Trophoblast cell (in vitro differentiated cells and primary cell): ENCODE results near the gene HRH1.
"Not testable (repeated sequence)": the region's sequence is repeated elsewhere in the genome, so short reads cannot be mapped to it uniquely, and the experiment has no call there.

Experiments
- DNase-seq, 2 donors: peaks; one replicate each; pipeline ENCODE4 v3.0.0-alpha.2; 2016
- H2AFZ ChIP-seq: 2 replicates; pipeline ENCODE4 v1.6.1; 2013; ENCODE audit warnings: low read length, moderate library complexity, mild to moderate bottlenecking; ENCODE audit not compliant: insufficient read depth, poor library complexity
- H2AK5ac ChIP-seq: 2 replicates; pipeline ENCODE4 v1.6.1; 2013; ENCODE audit warnings: mild to moderate bottlenecking, low read length
- H2BK120ac ChIP-seq: 2 replicates; pipeline ENCODE4 v1.6.1; 2013; ENCODE audit warnings: low read length, mild to moderate bottlenecking, moderate library complexity; ENCODE audit not compliant: insufficient read depth, poor library complexity
- H2BK12ac ChIP-seq: 2 replicates; pipeline ENCODE4 v1.6.1; 2013; ENCODE audit warnings: mild to moderate bottlenecking, low read length, moderate library complexity
- H2BK5ac ChIP-seq: 2 replicates; pipeline ENCODE4 v1.6.1; 2013; ENCODE audit warnings: low read length, low read depth, moderate library complexity, mild to moderate bottlenecking; ENCODE audit not compliant: poor library complexity
- H3K14ac ChIP-seq: 2 replicates; pipeline ENCODE4 v1.6.1; 2013; ENCODE audit warnings: mild to moderate bottlenecking, low read length
- H3K18ac ChIP-seq: 2 replicates; pipeline ENCODE4 v1.6.1; 2013; ENCODE audit warnings: mild to moderate bottlenecking, low read length
- H3K23ac ChIP-seq: 2 replicates; pipeline ENCODE4 v1.6.1; 2013; ENCODE audit warnings: low read length
- H3K27ac ChIP-seq: 2 replicates; pipeline ENCODE4 v1.5.1; 2013; ENCODE audit warnings: low read depth, mild to moderate bottlenecking, inconsistent platforms, low read length, moderate library complexity
- H3K27me3 ChIP-seq: 2 replicates; pipeline ENCODE4 v1.6.1; 2013; ENCODE audit warnings: inconsistent platforms, mild to moderate bottlenecking, low read length, moderate library complexity; ENCODE audit not compliant: insufficient read depth
- H3K36me3 ChIP-seq, 2 experiments: 1 replicate in 1 of 2; 2 replicates in 1 of 2; pipeline ENCODE4 v1.6.1; 2013; ENCODE audit warnings: low read length in 2 of 2, mild to moderate bottlenecking in 2 of 2, moderate library complexity in 1 of 2; ENCODE audit not compliant: insufficient read depth in 2 of 2, control insufficient read depth in 1 of 2
- H3K4ac ChIP-seq: 2 replicates; pipeline ENCODE4 v1.6.1; 2013; ENCODE audit warnings: low read depth, mild to moderate bottlenecking, low read length, moderate library complexity
- H3K4me1 ChIP-seq, 2 experiments: 1 replicate in 1 of 2; 2 replicates in 1 of 2; pipeline ENCODE4 v1.6.1; 2013; ENCODE audit warnings: low read length in 2 of 2, mild to moderate bottlenecking in 2 of 2, moderate library complexity in 1 of 2; ENCODE audit not compliant: insufficient read depth in 2 of 2, control insufficient read depth in 1 of 2
- H3K4me2 ChIP-seq: 2 replicates; pipeline ENCODE4 v1.6.1; 2013; ENCODE audit warnings: inconsistent platforms, mild to moderate bottlenecking, low read length, moderate library complexity
- H3K4me3 ChIP-seq: 2 replicates; pipeline ENCODE4 v1.5.1; 2013; ENCODE audit warnings: mild to moderate bottlenecking, low read depth, low read length, inconsistent platforms
- H3K79me1 ChIP-seq: one replicate; pipeline ENCODE4 v1.6.1; 2013; ENCODE audit warnings: low read length
- H3K79me2 ChIP-seq: 2 replicates; pipeline ENCODE4 v1.6.1; 2013; ENCODE audit warnings: low read length, mild to moderate bottlenecking; ENCODE audit not compliant: control insufficient read depth, insufficient read depth, poor library complexity
- H3K9ac ChIP-seq: 2 replicates; pipeline ENCODE4 v1.6.1; 2013; ENCODE audit warnings: mild to moderate bottlenecking, low read length
- H3K9me3 ChIP-seq: 2 replicates; pipeline ENCODE4 v1.6.1; 2013; ENCODE audit warnings: low read depth, mild to moderate bottlenecking, control low read depth, inconsistent platforms, low read length; ENCODE audit not compliant: insufficient read depth
- H4K12ac ChIP-seq: 2 replicates; pipeline ENCODE4 v1.6.1; 2013; ENCODE audit warnings: low read depth, mild to moderate bottlenecking, low read length, moderate library complexity
- H4K8ac ChIP-seq: 2 replicates; pipeline ENCODE4 v1.6.1; 2013; ENCODE audit warnings: low read depth, mild to moderate bottlenecking, low read length, moderate library complexity
- H4K91ac ChIP-seq: one replicate; pipeline ENCODE4 v1.6.1; 2013; ENCODE audit warnings: low read depth, mild to moderate bottlenecking, low read length, moderate library complexity
- WGBS: extraction: QIAGEN DNeasy Blood & Tissue Kit; methylation state at CpG from one replicate; pipeline ENCODE4 v1.1.7; 2013; ENCODE audit warnings: missing lambda C conversion rate; ENCODE audit not compliant: insufficient read length, insufficient coverage; ENCODE audit errors: extremely low coverage; 5-methylcytosine and 5-hydroxymethylcytosine counted together

Gene HRH1

DNA sequence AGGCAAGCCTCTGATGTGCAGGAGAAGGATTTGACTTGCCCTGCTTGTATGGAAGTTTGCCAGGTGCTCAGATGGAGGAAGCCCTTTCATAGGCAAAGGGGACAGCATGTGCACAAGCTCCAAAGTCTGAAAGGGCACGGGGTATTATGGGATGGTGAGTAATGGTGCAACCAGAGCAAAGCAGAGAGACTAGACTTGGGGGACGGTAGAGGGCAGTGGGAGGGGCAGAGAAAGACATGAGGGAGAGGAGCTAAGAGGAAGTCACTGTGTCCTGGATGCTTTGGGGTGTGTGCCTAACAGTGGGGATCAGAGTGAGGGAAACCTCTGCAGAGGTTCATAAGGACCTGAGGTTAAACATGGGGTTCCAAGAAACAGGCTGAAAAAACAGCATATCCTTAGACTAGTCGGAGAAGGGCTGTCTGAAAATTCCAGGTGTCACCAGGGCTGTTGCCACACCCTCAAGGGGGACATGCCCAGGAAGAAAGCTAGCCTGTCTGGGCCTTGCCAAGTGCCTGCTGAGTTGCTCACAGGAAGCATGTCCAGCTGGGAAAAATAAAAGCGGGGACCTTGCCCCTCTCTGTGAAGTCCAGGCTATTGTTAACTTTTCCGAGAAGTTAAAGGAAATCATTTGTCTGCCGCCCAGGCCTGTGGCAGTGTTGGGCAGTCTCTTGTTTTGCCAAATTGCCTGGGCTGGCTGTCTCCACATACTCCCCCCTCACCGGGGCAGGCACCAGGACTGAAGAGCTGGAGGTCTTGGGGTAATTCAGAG is 47.1 kb downstream of the HRH1 start:
- Histone ChIP-seq H3K4ac (no peak overlapping the region), H3K36me3 (no peaks in the 10 kb centered on the region), H3K4me1 (peaks cover 0 to 4% of the 10 kb centered on the region in 2 experiments), H3K18ac (no peak overlapping the region), H3K79me2 (no peaks in the 10 kb centered on the region), H2BK5ac (no peak overlapping the region), H3K23ac (no peak overlapping the region), H4K12ac (no peak overlapping the region), H4K8ac (no peak overlapping the region), H3K9ac (no peak overlapping the region), H3K4me3 (no peak overlapping the region), H3K9me3 (peaks cover 2% of the 10 kb centered on the region), H2AFZ (no peak overlapping the region), H2AK5ac (no peak overlapping the region), H3K27ac (no peak overlapping the region), H3K14ac (no peak overlapping the region), H4K91ac (no peak overlapping the region), H2BK120ac (no peak overlapping the region), H3K4me2 (no peak overlapping the region), H2BK12ac (no peak overlapping the region), H3K79me1 (no peaks in the 10 kb centered on the region), H3K27me3 (no peaks in the 10 kb centered on the region)
- DNase-seq = no peak
- whole genome bisulfite sequencing = no CpG with 5 or more reads among the region's 7 CpGs

DNA sequence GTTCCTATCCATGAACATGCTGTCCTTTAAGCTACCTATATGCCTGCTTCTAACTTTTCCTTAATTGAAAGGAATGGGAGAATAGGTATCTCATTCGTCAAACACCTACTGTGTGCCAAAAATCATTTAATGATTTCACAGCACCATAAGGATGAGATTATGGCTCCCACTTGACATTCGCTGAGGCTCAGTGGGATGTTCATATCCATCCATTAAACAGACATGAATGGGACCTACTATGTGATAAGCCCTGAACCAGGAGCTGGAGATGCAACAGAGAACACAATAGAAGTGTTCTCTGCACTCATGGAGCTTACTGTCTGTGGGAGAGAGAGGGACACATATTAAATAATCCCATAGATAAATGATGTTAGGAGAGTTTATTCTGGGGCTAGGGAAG is 49.7 kb downstream of the HRH1 start:
- WGBS = no CpG with 5 or more reads among the region's 2 CpGs
- peaks cover 0 to 7% of the 10 kb centered on the region in 2 experiments for H3K4me1 ChIP-seq

GRCh38 chr3:11204697-11205348 is 50.5 kb downstream of the HRH1 start:
- no peak for DNase-seq
- Histone ChIP-seq H3K18ac (no peak overlapping the region), H3K4me3 (no peak overlapping the region), H2AFZ (no peak overlapping the region), H2BK12ac (no peak overlapping the region), H4K12ac (no peak overlapping the region), H3K27ac (no peak overlapping the region), H3K79me2 (no peaks in the 10 kb centered on the region), H3K27me3 (no peaks in the 10 kb centered on the region), H3K4ac (no peak overlapping the region), H3K79me1 (no peaks in the 10 kb centered on the region), H2AK5ac (no peak overlapping the region), H3K9me3 (no peaks in the 10 kb centered on the region), H3K4me1 (peaks cover 0 to 7% of the 10 kb centered on the region in 2 experiments), H2BK5ac (no peak overlapping the region), H4K91ac (no peak overlapping the region), H3K14ac (no peak overlapping the region), H3K9ac (no peak overlapping the region), H2BK120ac (no peak overlapping the region), H3K36me3 (no peaks in the 10 kb centered on the region), H3K4me2 (no peak overlapping the region), H3K23ac (no peak overlapping the region), H4K8ac (no peak overlapping the region)
- no CpG with 5 or more reads among the region's 10 CpGs for WGBS

More for the DNA sequence above, 49.7 kb downstream of the HRH1 start:
- Histone ChIP-seq H3K4me3 (no peak overlapping the region), H3K27me3 (no peaks in the 10 kb centered on the region), H4K8ac (no peak overlapping the region), H2BK12ac (no peak overlapping the region), H3K18ac (no peak overlapping the region), H2BK5ac (no peak overlapping the region), H3K9me3 (peaks cover 2% of the 10 kb centered on the region), H2AK5ac (no peak overlapping the region), H3K27ac (no peak overlapping the region), H3K79me1 (no peaks in the 10 kb centered on the region), H4K12ac (no peak overlapping the region), H3K4me2 (no peak overlapping the region), H3K23ac (no peak overlapping the region), H2AFZ (no peak overlapping the region), H3K4ac (no peak overlapping the region), H2BK120ac (no peak overlapping the region), H4K91ac (no peak overlapping the region), H3K9ac (no peak overlapping the region), H3K14ac (no peak overlapping the region), H3K36me3 (no peaks in the 10 kb centered on the region), H3K79me2 (no peaks in the 10 kb centered on the region)
- no peak for DNase-seq

DNA sequence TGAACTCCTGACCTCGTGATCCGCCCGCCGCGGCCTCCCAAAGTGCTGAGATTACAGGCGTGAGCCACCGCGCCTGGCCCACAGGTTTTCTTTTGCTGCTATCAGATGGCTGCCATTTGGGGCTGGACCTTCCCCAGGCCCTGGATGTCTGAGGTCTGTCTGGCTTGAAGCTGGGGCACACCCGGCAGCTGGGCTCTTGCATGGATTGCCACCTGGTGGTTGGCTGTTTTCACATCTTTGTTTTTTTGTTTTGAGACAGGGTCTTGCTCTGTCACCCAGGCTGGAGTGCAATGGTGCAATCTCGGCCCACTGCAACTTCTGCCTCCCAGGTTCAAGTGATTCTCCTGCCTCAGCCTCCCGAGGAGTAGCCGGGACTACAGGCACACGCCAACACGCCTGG is 51.6 kb downstream of the HRH1 start:
- H3K27me3 ChIP-seq, H3K4me1 ChIP-seq, H3K18ac ChIP-seq, H3K9me3 ChIP-seq, H2AK5ac ChIP-seq, H2BK12ac ChIP-seq, H4K91ac ChIP-seq, H3K79me2 ChIP-seq, H3K4ac ChIP-seq, H3K4me3 ChIP-seq, H3K23ac ChIP-seq, DNase-seq, H2BK5ac ChIP-seq, H3K9ac ChIP-seq, H3K27ac ChIP-seq, H3K36me3 ChIP-seq, H3K79me1 ChIP-seq, H2AFZ ChIP-seq, H2BK120ac ChIP-seq, H4K8ac ChIP-seq, H4K12ac ChIP-seq, H3K4me2 ChIP-seq, H3K14ac ChIP-seq: not testable (repeated sequence)
- no CpG with 5 or more reads among the region's 14 CpGs for WGBS
